K562 (cell line): Measurements from ENCODE around the gene GZMM. TPM values are rescaled to one million over a fixed set of nuclear protein-coding genes. Genes with fewer than 3 reads are reported as not detected.
A peak's percentile ranks its signal among the peaks of the same experiment; 100 is the strongest.

ENCODE experiments used
- ARID4B ChIP-seq: sonication (generic); formaldehyde crosslinking; IDR thresholded peaks from 2 replicates; pipeline ENCODE4 v1.8.0; 2022; ENCODE audit warnings: mild to moderate bottlenecking, missing genetic modification reagents
- ATF6 ChIP-seq: sonication (generic); formaldehyde crosslinking; IDR thresholded peaks from 2 replicates; pipeline ENCODE4 v1.4.0; 2020; ENCODE audit warnings: mild to moderate bottlenecking, missing genetic modification reagents
- IRF9 ChIP-seq: fragments of 450-650 bp; IDR thresholded peaks from 2 replicates; pipeline ENCODE4 v1.6.1; 2016; ENCODE audit warnings: missing biosample characterization, missing genetic modification characterization
- MIER1 ChIP-seq: fragments of 450-650 bp; IDR thresholded peaks from 2 replicates; pipeline ENCODE4 v1.6.1; 2016; ENCODE audit warnings: antibody characterized with exemption, mild to moderate bottlenecking, low read depth
- NCOA1 ChIP-seq: fragments of 450-650 bp; IDR thresholded peaks from 2 replicates; pipeline ENCODE4 v1.6.1; 2016; ENCODE audit warnings: low read depth
- NFIX ChIP-seq: fragments of 250-450 bp; sonication (Bioruptor Pico); IDR thresholded peaks from 2 replicates; pipeline ENCODE4 v1.4.0; 2020; ENCODE audit warnings: low read depth, mild to moderate bottlenecking, moderate library complexity
- SAFB ChIP-seq: fragments of 200-400 bp; formaldehyde crosslinking; IDR thresholded peaks from 2 replicates; pipeline ENCODE4 v1.6.1; 2017; ENCODE audit warnings: low read depth, low read length, borderline replicate concordance
- TSC22D4 ChIP-seq: fragments of 450-650 bp; IDR thresholded peaks from 2 replicates; pipeline ENCODE4 v1.6.1; 2016; ENCODE audit warnings: missing genetic modification characterization, missing biosample characterization, control low read depth
- UBTF ChIP-seq, 2 experiments: IDR thresholded peaks; 2 replicates each; pipeline ENCODE4 v1.6.1; 2012; ENCODE audit warnings: improper control_type of control experiment in 2 of 2, low read depth in 2 of 2, low read length in 2 of 2, borderline replicate concordance in 1 of 2
- XRCC5 ChIP-seq: fragments of 200-400 bp; formaldehyde crosslinking; IDR thresholded peaks from 2 replicates; pipeline ENCODE4 v1.6.1; 2017; ENCODE audit warnings: low read depth, mild to moderate bottlenecking, low read length
- ZBTB7A ChIP-seq: IDR thresholded peaks from 2 replicates; pipeline ENCODE4 v1.6.1; 2011; ENCODE audit warnings: low read depth, mild to moderate bottlenecking, low read length, moderate library complexity, borderline replicate concordance; ENCODE audit not compliant: control insufficient read depth
- ZFPM2 ChIP-seq: fragments of 250-450 bp; sonication (Bioruptor Pico); IDR thresholded peaks from 2 replicates; pipeline ENCODE4 v1.5.1; 2022; ENCODE audit warnings: mild to moderate bottlenecking
- ZNF696 ChIP-seq: fragments of 250-450 bp; sonication (Bioruptor Pico); conservative IDR thresholded peaks from 2 replicates; pipeline ENCODE4 v1.4.0; 2020; ENCODE audit warnings: mild to moderate bottlenecking, moderate library complexity
- polyA plus RNA-seq, 8 experiments: library from polyadenylated mRNA; depleted of rRNA in 4 of 8; stranded (reverse) in 5 of 8; unstranded in 3 of 8; fragments of >200 nt; fragmentation: Nextera tagmentation in 2 of 8; fragmentation: Illumina TruSeq in 1 of 8; extraction: Ambion mirVana in 2 of 8; extraction: Trizol in 1 of 8; gene quantifications; 2 replicates each; pipeline versions ENCODE4 v1.2.1 to v1.2.3, GENCODE V29; 2011 to 2014; ENCODE audit warnings: inconsistent platforms in 1 of 8, missing spikeins in 1 of 8
- total RNA-seq, 7 experiments: library from RNA; depleted of rRNA in 6 of 7; stranded (reverse); fragments of >200 nt in 6 of 7; fragmentation: Illumina TruSeq in 2 of 7; extraction: Trizol in 2 of 7; gene quantifications; 2 replicates each; pipeline versions ENCODE4 v1.2.1 to v1.2.3, GENCODE V29; 2011 to 2021; ENCODE audit warnings: low replicate concordance in 1 of 7

Gene GZMM
- total and polyA plus RNA-seq, 9 of the 15 experiments (the other 6 are each of a cell fraction or from before 2014, with no cell fraction given), result 0.08 to 2.6 (median 0.70) TPM; not detected in 2

GRCh38 chr19:584240-585001 lies 40.6 kb downstream of the GZMM start (continued):
- no peak for TF ChIP-seq ARID4B
- no peak for TF ChIP-seq TSC22D4 (tag)
- no peak for TF ChIP-seq IRF9 (tag)
- no peak for TF ChIP-seq NFIX (CRISPR knock-in tag)
- peak; percentile 26; the same call in 1 of the 2 replicates for TF ChIP-seq XRCC5
- TF ChIP-seq NCOA1, result no peak
- TF ChIP-seq ZFPM2 (CRISPR knock-in tag), result no peak
- TF ChIP-seq UBTF (IDR thresholded peaks at IDR 0.05; ENCODE audit: borderline replicate concordance in 1 of 2, low read depth in 2 of 2, low read length in 2 of 2), result no peak
- no peak for TF ChIP-seq ZNF696 (CRISPR knock-in tag)
- TF ChIP-seq MIER1, result no peak
- peak; percentile 88 for TF ChIP-seq ZBTB7A
- no peak for TF ChIP-seq ATF6 (CRISPR knock-in tag)
- peak; percentile 87 for TF ChIP-seq SAFB
